Keratinocyte (primary cell): ENCODE results near the gene MSANTD2. TPM values are rescaled to one million over a fixed set of nuclear protein-coding genes. Genes with fewer than 3 reads are reported as not detected.

Experiments
- DNase-seq: peaks from one replicate; pipeline ENCODE4 v3.0.0-alpha.2; 2011; ENCODE audit warnings: low read depth, missing footprints, low spot score
- FAIRE-seq: peaks from 2 replicates; lab custom pipeline; 2011; peaks lifted over from hg19 to GRCh38; lab: Jason Lieb, UNC
- H2AFZ ChIP-seq: 2 replicates; pipeline ENCODE4 v1.6.0; 2012; ENCODE audit warnings: low read length, control low read depth, inconsistent platforms; ENCODE audit not compliant: control insufficient read depth
- H3K27ac ChIP-seq: 2 replicates; pipeline ENCODE4 v1.5.1; 2011; ENCODE audit warnings: low read length; ENCODE audit not compliant: control insufficient read depth, insufficient read depth
- H3K27me3 ChIP-seq: 3 replicates; pipeline ENCODE4 v1.6.0; 2011; ENCODE audit warnings: low read length; ENCODE audit not compliant: control insufficient read depth, insufficient read depth; ENCODE audit errors: extremely low read depth
- H3K36me3 ChIP-seq, 2 experiments: 2 replicates in 1 of 2; 3 replicates in 1 of 2; pipeline ENCODE4 v1.5.1; 2011; ENCODE audit warnings: low read length in 2 of 2, mild to moderate bottlenecking in 1 of 2; ENCODE audit not compliant: control insufficient read depth in 2 of 2, insufficient read depth in 2 of 2; ENCODE audit errors: extremely low read depth in 1 of 2
- H3K4me1 ChIP-seq: 3 replicates; pipeline ENCODE4 v1.5.1; 2011; ENCODE audit warnings: low read length; ENCODE audit not compliant: control insufficient read depth, insufficient read depth; ENCODE audit errors: extremely low read depth
- H3K4me2 ChIP-seq: 3 replicates; pipeline ENCODE4 v1.6.0; 2011; ENCODE audit warnings: low read depth, low read length; ENCODE audit not compliant: control insufficient read depth, insufficient read depth; ENCODE audit errors: extremely low read depth
- H3K4me3 ChIP-seq, 3 experiments: fragments of 200-600 bp in 1 of 3; sonication (generic) in 1 of 3; 2 replicates in 2 of 3; 3 replicates in 1 of 3; pipeline ENCODE4 v1.5.1; 2011 to 2016; ENCODE audit warnings: low read length in 3 of 3, mild to moderate bottlenecking in 3 of 3, control low read depth in 2 of 3, inconsistent platforms in 1 of 3, low read depth in 1 of 3, mixed read lengths in 1 of 3, mixed run types in 1 of 3, moderate library complexity in 1 of 3; ENCODE audit not compliant: control insufficient read depth in 2 of 3, insufficient read depth in 2 of 3; ENCODE audit errors: extremely low read depth in 1 of 3
- H3K79me2 ChIP-seq: 2 replicates; pipeline ENCODE4 v1.6.0; 2012; ENCODE audit warnings: low read length; ENCODE audit not compliant: control insufficient read depth, insufficient read depth
- H3K9ac ChIP-seq: 3 replicates; pipeline ENCODE4 v1.6.0; 2011; ENCODE audit warnings: low read length; ENCODE audit not compliant: control insufficient read depth, insufficient read depth; ENCODE audit errors: extremely low read depth
- H3K9me1 ChIP-seq: 3 replicates; pipeline ENCODE4 v1.6.0; 2011; ENCODE audit warnings: low read length; ENCODE audit not compliant: control insufficient read depth, insufficient read depth; ENCODE audit errors: extremely low read depth
- H3K9me3 ChIP-seq: 2 replicates; pipeline ENCODE4 v1.5.1; 2012; ENCODE audit warnings: low read depth, low read length; ENCODE audit not compliant: control insufficient read depth
- H4K20me1 ChIP-seq: 3 replicates; pipeline ENCODE4 v1.6.0; 2011; ENCODE audit warnings: low read length; ENCODE audit not compliant: control insufficient read depth, insufficient read depth; ENCODE audit errors: extremely low read depth
- CTCF ChIP-seq, 3 experiments: IDR thresholded peaks in 1 of 3; conservative IDR thresholded peaks in 1 of 3; optimal IDR thresholded peaks in 1 of 3; 2 replicates in 2 of 3; 3 replicates in 1 of 3; pipeline versions ENCODE3 to v1.5.1; 2011; ENCODE audit warnings: low read length in 3 of 3, mild to moderate bottlenecking in 3 of 3, moderate library complexity in 2 of 3, control low read depth in 1 of 3, inconsistent platforms in 1 of 3; ENCODE audit not compliant: insufficient read depth in 2 of 3; ENCODE audit errors: extremely low read depth in 1 of 3
- EZH2 ChIP-seq: IDR thresholded peaks from one replicate; pipeline ENCODE4 v1.6.1; 2012; ENCODE audit warnings: inconsistent platforms, mild to moderate bottlenecking, low read length, moderate library complexity
- dilution Hi-C: fragments of 300-500 bp; cut with MboI; formaldehyde crosslinking; loops from one replicate; pipeline ENCODE4 v1.7.0; 2020; ENCODE audit warnings: low sequenced_read_pairs; ENCODE audit not compliant: extremely low pct_ligation_motif_present
- polyA plus RNA-seq, 5 experiments: library from polyadenylated mRNA; depleted of rRNA in 3 of 5; stranded (reverse) in 3 of 5; stranded (forward) in 1 of 5; unstranded in 1 of 5; fragments of >200 nt; gene quantifications; 1 replicate in 1 of 5; 2 replicates in 3 of 5; 3 replicates in 1 of 5; pipeline versions ENCODE4 v1.2.1 to v1.2.3, GENCODE V29; 2011 to 2012; ENCODE audit warnings: missing spikeins in 2 of 5, low read depth in 1 of 5, low replicate concordance in 1 of 5

Gene MSANTD2
- polyA plus RNA-seq, 1 donor (not counting 4 experiments of a cell fraction or from before 2014, with no cell fraction given), result 6.6 TPM

DNA sequence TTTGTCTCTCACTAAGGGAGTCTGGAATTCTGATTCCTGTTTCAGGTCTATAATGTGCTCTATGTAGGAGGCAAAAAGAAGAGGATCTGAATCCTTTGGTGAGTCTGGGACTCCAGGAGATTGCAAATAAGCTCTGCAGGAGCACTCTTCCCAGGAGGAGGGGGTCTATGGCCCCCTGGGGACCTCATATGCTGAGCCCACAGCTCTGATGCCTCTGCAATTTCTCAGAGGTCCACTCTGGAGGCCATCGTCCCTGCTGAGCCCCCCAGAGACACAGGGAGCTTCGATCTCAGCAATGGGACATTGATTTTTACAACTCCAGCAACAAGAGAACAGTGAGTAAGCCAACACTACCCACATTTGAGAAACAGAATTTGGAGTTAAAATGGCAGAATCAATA, 80.7 kb downstream of the MSANTD2 start:
- no peak for TF ChIP-seq CTCF (optimal IDR thresholded peaks at IDR 0.05 in 1 of 3, IDR thresholded peaks at IDR 0.05 in 1 of 3, conservative IDR thresholded peaks at IDR 0.05 in 1 of 3; ENCODE audit: extremely low read depth in 1 of 3, insufficient read depth in 2 of 3, low read length in 3 of 3)
- TF ChIP-seq EZH2, result no peak
- Histone ChIP-seq H3K4me3 (no peak overlapping the region), H3K9me1 (no peaks in the 10 kb centered on the region), H3K36me3 (no peaks in the 10 kb centered on the region), H3K27me3 (peaks cover 51% of the 10 kb centered on the region), H3K4me1 (peaks cover 32% of the 10 kb centered on the region), H3K9ac (no peak overlapping the region), H4K20me1 (no peaks in the 10 kb centered on the region), H3K79me2 (no peaks in the 10 kb centered on the region), H3K9me3 (no peaks in the 10 kb centered on the region), H3K4me2 (no peak overlapping the region), H3K27ac (no peak overlapping the region), H2AFZ (no peak overlapping the region)
- dilution Hi-C loops, result no loop called here
- FAIRE-seq (no peak), DNase-seq (no peak)

DNA sequence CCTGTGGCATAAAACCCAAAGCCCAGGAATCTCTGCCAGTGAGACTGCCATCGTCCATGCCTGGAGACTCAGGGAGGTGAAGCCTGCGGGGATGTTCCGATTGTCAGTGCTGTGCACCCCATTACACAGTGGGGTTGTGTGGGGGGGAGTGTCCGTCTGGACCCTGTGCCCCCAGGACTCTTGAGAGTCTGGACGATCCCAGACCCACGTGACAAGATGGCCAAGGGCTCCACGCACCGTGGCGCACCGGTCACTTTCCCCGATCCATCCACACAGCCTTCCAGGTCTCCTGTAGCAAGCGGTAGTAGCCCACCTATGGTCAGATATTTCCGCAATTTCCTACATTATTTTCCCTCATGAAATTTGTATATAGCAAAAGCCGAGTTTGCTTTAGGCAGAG, 81.4 kb downstream of the MSANTD2 start:
- H3K36me3 ChIP-seq, result no peaks in the 10 kb centered on the region
- peak overlapping the region; percentile 97 for H3K4me2 ChIP-seq
- no peak overlapping the region for H2AFZ ChIP-seq
- H3K79me2 ChIP-seq, result no peaks in the 10 kb centered on the region
- DNase-seq (no peak), FAIRE-seq (no peak)
- peaks cover 44% of the 10 kb centered on the region for H3K27me3 ChIP-seq
- no peaks in the 10 kb centered on the region for H3K9me3 ChIP-seq
- no peaks in the 10 kb centered on the region for H4K20me1 ChIP-seq
- TF ChIP-seq EZH2 (no peak), CTCF (optimal IDR thresholded peaks at IDR 0.05 in 1 of 3, IDR thresholded peaks at IDR 0.05 in 1 of 3, conservative IDR thresholded peaks at IDR 0.05 in 1 of 3; ENCODE audit: extremely low read depth in 1 of 3, insufficient read depth in 2 of 3, low read length in 3 of 3) (no peak)
- H3K4me3 ChIP-seq, result peak overlapping the region in 1 of 3 experiments; percentile 60
- dilution Hi-C loops, result no loop called here
- H3K27ac ChIP-seq, result no peak overlapping the region
- no peaks in the 10 kb centered on the region for H3K9me1 ChIP-seq
- H3K9ac ChIP-seq, result no peak overlapping the region
- peaks cover 32% of the 10 kb centered on the region for H3K4me1 ChIP-seq
